H1 (cell line): ENCODE measurements around the gene WDFY3.

Experiments used
- EP300 ChIP-seq, 2 experiments: IDR thresholded peaks; 1 replicate in 1 of 2; 2 replicates in 1 of 2; pipeline ENCODE4 v1.6.1; 2011 to 2012; ENCODE audit warnings: low read depth in 2 of 2, low read length in 2 of 2, mild to moderate bottlenecking in 2 of 2, borderline replicate concordance in 1 of 2, inconsistent platforms in 1 of 2, moderate library complexity in 1 of 2
- KDM1A ChIP-seq: fragments of 200-600, 300-600 bp; sonication (generic); IDR thresholded peaks from 2 replicates; pipeline ENCODE4 v1.7.1; 2016; ENCODE audit warnings: mild to moderate bottlenecking, low read length, borderline replicate concordance
- POLR2A ChIP-seq, 2 experiments: IDR thresholded peaks; 1 replicate in 1 of 2; 2 replicates in 1 of 2; pipeline ENCODE4 v1.6.1; 2011; ENCODE audit warnings: low read depth in 2 of 2, low read length in 2 of 2, mild to moderate bottlenecking in 2 of 2; ENCODE audit errors: control extremely low read depth in 1 of 2
- SIN3A ChIP-seq, 2 experiments: IDR thresholded peaks in 1 of 2; conservative IDR thresholded peaks in 1 of 2; 2 replicates each; pipeline ENCODE4 v1.6.1; 2011 to 2012; ENCODE audit warnings: low read length in 2 of 2, improper control_type of control experiment in 1 of 2, low read depth in 1 of 2, mild to moderate bottlenecking in 1 of 2
- SIRT6 ChIP-seq: IDR thresholded peaks from one replicate; pipeline ENCODE4 v1.7.1; 2012; ENCODE audit warnings: low read length, inconsistent platforms
- TEAD4 ChIP-seq: IDR thresholded peaks from 2 replicates; pipeline ENCODE4 v1.6.1; 2012; ENCODE audit warnings: low read depth, low read length, inconsistent platforms, mixed read lengths
- TF ChIP-seq, protein P1 (sequence below), 3 experiments: IDR thresholded peaks; 1 replicate in 2 of 3; 2 replicates in 1 of 3; pipeline versions ENCODE4 v1.5.1 to v1.6.1; 2011; ENCODE audit warnings: low read length in 3 of 3, mild to moderate bottlenecking in 3 of 3, inconsistent platforms in 2 of 3, low read depth in 1 of 3, moderate library complexity in 1 of 3; ENCODE audit not compliant: insufficient read depth in 1 of 3; ENCODE audit errors: control extremely low read depth in 1 of 3

DNA sequence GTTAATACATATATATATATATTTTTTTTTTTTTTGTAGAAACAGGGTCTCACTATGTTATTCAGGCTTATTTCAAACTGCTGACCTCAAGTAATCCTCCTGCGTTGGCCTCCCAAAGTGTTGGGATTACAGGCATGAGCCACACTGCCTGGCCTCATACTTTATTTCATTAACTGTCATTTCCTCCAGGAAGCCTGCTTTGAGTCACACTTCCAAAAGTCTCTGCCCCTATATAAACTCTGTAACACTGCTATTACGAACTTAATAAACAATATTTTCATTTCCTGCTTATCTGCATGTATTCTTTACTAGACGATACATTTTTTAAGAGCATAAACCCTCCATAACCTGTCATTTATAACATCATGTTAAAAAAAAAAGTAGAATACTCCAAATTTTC lies 167.2 kb downstream of the WDFY3 start:
- TF ChIP-seq KDM1A, result no peak
- TF ChIP-seq, protein P1, sequence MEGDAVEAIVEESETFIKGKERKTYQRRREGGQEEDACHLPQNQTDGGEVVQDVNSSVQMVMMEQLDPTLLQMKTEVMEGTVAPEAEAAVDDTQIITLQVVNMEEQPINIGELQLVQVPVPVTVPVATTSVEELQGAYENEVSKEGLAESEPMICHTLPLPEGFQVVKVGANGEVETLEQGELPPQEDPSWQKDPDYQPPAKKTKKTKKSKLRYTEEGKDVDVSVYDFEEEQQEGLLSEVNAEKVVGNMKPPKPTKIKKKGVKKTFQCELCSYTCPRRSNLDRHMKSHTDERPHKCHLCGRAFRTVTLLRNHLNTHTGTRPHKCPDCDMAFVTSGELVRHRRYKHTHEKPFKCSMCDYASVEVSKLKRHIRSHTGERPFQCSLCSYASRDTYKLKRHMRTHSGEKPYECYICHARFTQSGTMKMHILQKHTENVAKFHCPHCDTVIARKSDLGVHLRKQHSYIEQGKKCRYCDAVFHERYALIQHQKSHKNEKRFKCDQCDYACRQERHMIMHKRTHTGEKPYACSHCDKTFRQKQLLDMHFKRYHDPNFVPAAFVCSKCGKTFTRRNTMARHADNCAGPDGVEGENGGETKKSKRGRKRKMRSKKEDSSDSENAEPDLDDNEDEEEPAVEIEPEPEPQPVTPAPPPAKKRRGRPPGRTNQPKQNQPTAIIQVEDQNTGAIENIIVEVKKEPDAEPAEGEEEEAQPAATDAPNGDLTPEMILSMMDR (IDR thresholded peaks at IDR 0.05; ENCODE audit: control extremely low read depth in 1 of 3, insufficient read depth in 1 of 3, low read depth in 1 of 3, low read length in 3 of 3), result no peak
- no peak for TF ChIP-seq POLR2A (IDR thresholded peaks at IDR 0.05; ENCODE audit: control extremely low read depth in 1 of 2, low read depth in 2 of 2, low read length in 2 of 2)
- no peak for TF ChIP-seq TEAD4
- no peak for TF ChIP-seq EP300 (IDR thresholded peaks at IDR 0.05; ENCODE audit: borderline replicate concordance in 1 of 2, low read depth in 2 of 2, low read length in 2 of 2)
- no peak for TF ChIP-seq SIRT6
- no peak for TF ChIP-seq SIN3A (conservative IDR thresholded peaks at IDR 0.05 in 1 of 2, IDR thresholded peaks at IDR 0.05 in 1 of 2; ENCODE audit: low read depth in 1 of 2, low read length in 2 of 2)
